ENCODE results near the gene TTC34.

Gene TTC34

GRCh38 chr1:2587860-2588571, 213.5 kb downstream of the TTC34 start:
- DNase-seq (ENCODE audit: insufficient read length, low spot score), result no peak
- no peak for FAIRE-seq
- TF ChIP-seq POLR2A (IDR thresholded peaks at IDR 0.05; ENCODE audit: low read depth, low read length), result no peak

- no peak for TF ChIP-seq POLR2A (IDR thresholded peaks at IDR 0.05; ENCODE audit: low read depth, low read length)
- DNase-seq (ENCODE audit: insufficient read length, low spot score), result no peak
- no peak for FAIRE-seq
These were observed 214.2 kb downstream of the TTC34 start for GRCh38 chr1:2587071-2587859.

GRCh38 chr1:2586154-2587070, 215.1 kb downstream of the TTC34 start, which contains the start of gene PRXL2B:
TSS of gene PRXL2B (plus strand) at chr1:2586777. CDS start at chr1:2586886, 109 bp downstream.
- FAIRE-seq (peak; percentile 57), DNase-seq (ENCODE audit: insufficient read length, low spot score) (peak; percentile 97)
- peak; percentile 46; the same call in 1 of the 2 replicates for TF ChIP-seq POLR2A (IDR thresholded peaks at IDR 0.05; ENCODE audit: low read depth, low read length)

Measured in H54 (cell line).